Small intestine (tissue), 7 donors: ENCODE results near the gene C17orf78. TPM values are rescaled to one million over a fixed set of nuclear protein-coding genes. Genes with fewer than 3 reads are reported as not detected.
"Not testable (repeated sequence)": the region's sequence is repeated elsewhere in the genome, so short reads cannot be mapped to it uniquely, and the experiment has no call there.

Experiments
- DNase-seq, 2 donors: peaks; one replicate each; pipeline versions ENCODE4 v3.0.0 to v3.0.0-alpha.2; 2013
- FAIRE-seq: peaks from 2 replicates; lab custom pipeline; 2012; peaks lifted over from hg19 to GRCh38; lab: Jason Lieb, UNC
- H3K27ac ChIP-seq, 3 donors: one replicate each; pipeline ENCODE4 v1.5.1; 2013; ENCODE audit warnings: low read length in 2 of 3, mild to moderate bottlenecking in 2 of 3, control low read depth in 1 of 3, inconsistent platforms in 1 of 3, low read depth in 1 of 3, moderate library complexity in 1 of 3
- H3K27me3 ChIP-seq, 3 donors: one replicate each; pipeline ENCODE4 v1.6.1; 2013; ENCODE audit warnings: low read length in 3 of 3, inconsistent platforms in 1 of 3; ENCODE audit not compliant: control insufficient read depth in 3 of 3, insufficient read depth in 3 of 3
- H3K36me3 ChIP-seq, 3 donors: one replicate each; pipeline ENCODE4 v1.6.1; 2013; ENCODE audit warnings: low read length in 3 of 3, inconsistent platforms in 1 of 3, low read depth in 1 of 3, mild to moderate bottlenecking in 1 of 3, moderate library complexity in 1 of 3; ENCODE audit not compliant: control insufficient read depth in 3 of 3, insufficient read depth in 2 of 3
- H3K4me1 ChIP-seq, 3 donors: one replicate each; pipeline ENCODE4 v1.6.1; 2013; ENCODE audit warnings: low read length in 2 of 3, inconsistent platforms in 1 of 3, low read depth in 1 of 3, mild to moderate bottlenecking in 1 of 3, moderate library complexity in 1 of 3; ENCODE audit not compliant: control insufficient read depth in 3 of 3, insufficient read depth in 2 of 3
- H3K4me3 ChIP-seq, 3 donors: one replicate each; pipeline ENCODE4 v1.5.1; 2013; ENCODE audit warnings: low read length in 3 of 3, control low read depth in 1 of 3, inconsistent platforms in 1 of 3, low read depth in 1 of 3, mild to moderate bottlenecking in 1 of 3, moderate library complexity in 1 of 3
- H3K9me3 ChIP-seq, 2 donors: one replicate each; pipeline ENCODE4 v1.6.1; 2013; ENCODE audit warnings: low read depth in 1 of 2, low read length in 1 of 2; ENCODE audit not compliant: control insufficient read depth in 2 of 2, insufficient read depth in 1 of 2
- WGBS, 3 donors: extraction: QIAGEN DNeasy Blood & Tissue Kit; methylation state at CpG; one replicate each; pipeline ENCODE4 v1.1.7; 2013; 5-methylcytosine and 5-hydroxymethylcytosine counted together
- polyA plus RNA-seq, 4 donors: library from polyadenylated mRNA; stranded (reverse) in 3 of 4; unstranded in 1 of 4; fragments of 200-250 nt in 3 of 4; fragments of 120-200 nt in 1 of 4; gene quantifications; one replicate each; pipeline versions ENCODE4 v1.2.1 to v1.2.3, GENCODE V29; 2013
- donor health status: healthy with polysubstance abuse.
- donor health status: control.
- donor health status: control.
- donor health status: Bipolar disorder and iron deficiency.
- donor health status: healthy.

Gene C17orf78
- polyA plus RNA-seq, 4 donors = 4.0 to 49.6 (median 26.8) TPM

- Histone ChIP-seq H3K27me3 (no peaks in the 10 kb centered on the region), H3K4me3 (no peak overlapping the region), H3K36me3 (peaks cover 7 to 41% (median 15%) of the 10 kb centered on the region in 3 donors), H3K4me1 (no peaks in the 10 kb centered on the region), H3K9me3 (no peaks in the 10 kb centered on the region), H3K27ac (no peak overlapping the region)
- no peak for DNase-seq
- WGBS, 3 donors = 37 to 56% (median 53%) methylated on average over 1 of the region's 1 CpG
- FAIRE-seq = no peak
Observed at GRCh38 chr17:37430051-37430627, 54.4 kb downstream of the C17orf78 start.

GRCh38 chr17:37432671-37433070 is 56.9 kb downstream of the C17orf78 start:
- H3K4me1 ChIP-seq = no peaks in the 10 kb centered on the region
- DNase-seq (no peak), FAIRE-seq (no peak)
- WGBS, 3 donors = 87 to 90% (median 89%) methylated on average over 2 of the region's 2 CpGs
- H3K27me3 ChIP-seq = no peaks in the 10 kb centered on the region
- no peak overlapping the region for H3K27ac ChIP-seq
- H3K4me3 ChIP-seq = no peak overlapping the region
- no peaks in the 10 kb centered on the region for H3K9me3 ChIP-seq
- peaks cover 3 to 36% (median 4%) of the 10 kb centered on the region in 3 donors for H3K36me3 ChIP-seq

- Histone ChIP-seq H3K27me3 (no peaks in the 10 kb centered on the region), H3K27ac (no peak overlapping the region), H3K4me3 (no peak overlapping the region), H3K4me1 (no peaks in the 10 kb centered on the region), H3K9me3 (no peaks in the 10 kb centered on the region), H3K36me3 (peaks cover 4 to 38% (median 13%) of the 10 kb centered on the region in 3 donors)
- DNase-seq (no peak), FAIRE-seq (no peak)
- WGBS, 3 donors = 78 to 87% (median 79%) methylated on average over 4 of the region's 4 CpGs
Observed at GRCh38 chr17:37438141-37438540, 62.4 kb downstream of the C17orf78 start.

GRCh38 chr17:37440424-37440823 is 64.6 kb downstream of the C17orf78 start:
- WGBS, 3 donors = 94 to 100% (median 97%) methylated on average over 2 of the region's 2 CpGs

GRCh38 chr17:37441369-37442014 is 65.7 kb downstream of the C17orf78 start:
- H3K4me3 ChIP-seq, H3K4me1 ChIP-seq, FAIRE-seq, H3K9me3 ChIP-seq, DNase-seq, H3K27me3 ChIP-seq, H3K27ac ChIP-seq: not testable (repeated sequence)
- 88 to 97% (median 91%) methylated on average over 12 of the region's 12 CpGs for WGBS, 3 donors
- H3K36me3 ChIP-seq = peaks cover 4 to 35% (median 18%) of the 10 kb centered on the region in 3 donors

More at GRCh38 chr17:37440424-37440823, 64.6 kb downstream of the C17orf78 start:
- Histone ChIP-seq H3K27me3 (no peaks in the 10 kb centered on the region), H3K27ac (no peak overlapping the region), H3K4me1 (no peaks in the 10 kb centered on the region), H3K4me3 (no peak overlapping the region), H3K9me3 (no peaks in the 10 kb centered on the region), H3K36me3 (peaks cover 4 to 41% (median 18%) of the 10 kb centered on the region in 3 donors)
- DNase-seq (no peak), FAIRE-seq (no peak)

Other genes with a start within 250 kb of the C17orf78 start
- 10 to 100 TPM in 3 of 4 donors, 1 to 10 TPM in 1; 7.0 to 30.0 (median 16.6) TPM for gene ACACA, start 30.9 kb downstream of the C17orf78 start, polyA plus RNA-seq
- gene TADA2A, start 30.9 kb downstream of the C17orf78 start, polyA plus RNA-seq = 10 to 100 TPM in 1 of 4 donors, 1 to 10 TPM in 3; 7.4 to 20.8 (median 8.5) TPM
- gene DUSP14, start 113.9 kb downstream of the C17orf78 start, polyA plus RNA-seq = 1 to 10 TPM; 1.6 to 4.8 (median 3.2) TPM
- gene SYNRG, start 233.4 kb downstream of the C17orf78 start, polyA plus RNA-seq = 10 to 100 TPM in 1 of 4 donors, 1 to 10 TPM in 3; 7.6 to 35.8 (median 9.2) TPM